HepG2 (cell line): ENCODE results near the gene PSMD5. TPM values are rescaled to one million over a fixed set of nuclear protein-coding genes. Genes with fewer than 3 reads are reported as not detected.

Source experiments
- ATAC-seq: fragments of 200-7000 bp; cut with Tn5 transposase; 3 replicates; pipeline ENCODE4 v1.9.1; 2020; ENCODE audit warnings: mild to moderate bottlenecking, moderate library complexity
- BruUV-seq: library from RNA; stranded (reverse); fragments of 400-500 nt; replicated peaks from 2 replicates; lab custom pipeline; 2021; lab: Mats Ljungman, UMichigan
- CTCF ChIA-PET: fragments of 300-600 bp; formaldehyde crosslinking; extraction: SDS; loops from one replicate; lab custom pipeline; 2021; ENCODE audit warnings: low total read pairs, inconsistent platforms, low intra/inter-chr PET ratio; lab: Yijun Ruan, JAX
- POLR2A ChIA-PET: fragments of 350-600 bp; sonication (Branson Sonifier 250); formaldehyde crosslinking; loops from one replicate; lab custom pipeline; 2020; ENCODE audit warnings: antibody characterized with exemption, inconsistent platforms; lab: Yijun Ruan, JAX
- DNase-seq: peaks from one replicate; pipeline ENCODE4 v3.0.0-alpha.2; 2015; ENCODE audit warnings: low spot score
- FAIRE-seq: peaks from 3 replicates; lab custom pipeline; 2011; peaks lifted over from hg19 to GRCh38; lab: Jason Lieb, UNC
- H2AFZ ChIP-seq: one replicate; pipeline ENCODE4 v1.6.1; 2011; ENCODE audit warnings: low read length, inconsistent platforms
- H3K27ac ChIP-seq: fragments of 300-600 bp; 3 replicates; pipeline ENCODE4 v1.8.0; 2011; ENCODE audit warnings: mixed run types, mild to moderate bottlenecking, mixed read lengths, low read length, inconsistent platforms; ENCODE audit not compliant: insufficient read depth; ENCODE audit errors: extremely low read length
- H3K27me3 ChIP-seq, 2 experiments: fragments of 200-600 bp in 1 of 2; 2 replicates in 1 of 2; 3 replicates in 1 of 2; pipeline versions ENCODE4 v1.6.0 to v1.8.0; 2011; ENCODE audit warnings: low read length in 2 of 2, mild to moderate bottlenecking in 2 of 2, moderate library complexity in 2 of 2, inconsistent platforms in 1 of 2; ENCODE audit not compliant: insufficient read depth in 2 of 2, control insufficient read depth in 1 of 2
- H3K36me3 ChIP-seq, 2 experiments: fragments of 200-600 bp in 1 of 2; replicated peaks in 1 of 2; 2 replicates in 1 of 2; 3 replicates in 1 of 2; pipeline versions ENCODE4 v1.5.1 to v1.8.0; 2011; ENCODE audit warnings: low read length in 2 of 2, inconsistent platforms in 1 of 2; ENCODE audit not compliant: insufficient read depth in 2 of 2, control insufficient read depth in 1 of 2
- H3K4me1 ChIP-seq: 2 replicates; pipeline ENCODE4 v1.5.1; 2012; ENCODE audit warnings: low read length, inconsistent platforms; ENCODE audit not compliant: insufficient read depth
- H3K4me2 ChIP-seq: 2 replicates; pipeline ENCODE4 v1.6.0; 2011; ENCODE audit warnings: low read depth, low read length, inconsistent platforms
- H3K4me3 ChIP-seq, 3 experiments: fragments of 200-600 bp in 1 of 3; sonication (generic), shearing (Covaris generic) in 1 of 3; replicated peaks in 1 of 3; 2 replicates each; pipeline ENCODE4 v1.5.1; 2011 to 2016; ENCODE audit warnings: low read length in 3 of 3, inconsistent platforms in 2 of 3, low read depth in 2 of 3, mild to moderate bottlenecking in 2 of 3, control low read depth in 1 of 3, mixed read lengths in 1 of 3; ENCODE audit not compliant: insufficient read depth in 1 of 3
- H3K79me2 ChIP-seq: one replicate; pipeline ENCODE4 v1.6.1; 2011; ENCODE audit warnings: low read length, inconsistent platforms; ENCODE audit not compliant: insufficient read depth
- H3K9ac ChIP-seq: 2 replicates; pipeline ENCODE4 v1.6.0; 2011; ENCODE audit warnings: mild to moderate bottlenecking, low read depth, low read length, inconsistent platforms; ENCODE audit not compliant: insufficient read depth
- H3K9me3 ChIP-seq: 2 replicates; pipeline ENCODE4 v1.5.1; 2012; ENCODE audit warnings: mild to moderate bottlenecking, low read length
- H4K20me1 ChIP-seq: 2 replicates; pipeline ENCODE4 v1.6.0; 2011; ENCODE audit warnings: inconsistent platforms, mild to moderate bottlenecking, low read length, moderate library complexity; ENCODE audit not compliant: insufficient read depth
- DMTF1 ChIP-seq: sonication (generic); formaldehyde crosslinking; IDR thresholded peaks from 2 replicates; pipeline ENCODE4 v1.4.0; 2020; ENCODE audit warnings: mild to moderate bottlenecking, missing genetic modification reagents
- DR1 ChIP-seq: sonication (generic); formaldehyde crosslinking; IDR thresholded peaks from 2 replicates; pipeline ENCODE4 v1.8.0; 2021; ENCODE audit warnings: mild to moderate bottlenecking, missing genetic modification reagents, inconsistent platforms
- E2F5 ChIP-seq: sonication (generic); formaldehyde crosslinking; conservative IDR thresholded peaks from 2 replicates; pipeline ENCODE4 v1.4.0; 2020; ENCODE audit warnings: missing genetic modification reagents
- EED ChIP-seq: sonication (generic); formaldehyde crosslinking; IDR thresholded peaks from 2 replicates; pipeline ENCODE4 v1.5.0; 2020; ENCODE audit warnings: mild to moderate bottlenecking, missing genetic modification reagents
- HMG20B ChIP-seq: conservative IDR thresholded peaks from 2 replicates; pipeline ENCODE4 v1.6.1; 2016; ENCODE audit warnings: missing genetic modification reagents, missing compliant biosample characterization
- KLF11 ChIP-seq: IDR thresholded peaks from 2 replicates; pipeline ENCODE4 v1.6.1; 2016; ENCODE audit warnings: missing compliant biosample characterization
- MTF2 ChIP-seq: sonication (generic); formaldehyde crosslinking; IDR thresholded peaks from 2 replicates; pipeline ENCODE4 v1.5.0; 2020; ENCODE audit warnings: missing genetic modification reagents, borderline replicate concordance
- NCOA2 ChIP-seq: sonication (generic); formaldehyde crosslinking; IDR thresholded peaks from 2 replicates; pipeline ENCODE4 v1.8.0; 2022; ENCODE audit warnings: inconsistent platforms
- NR2F6 ChIP-seq, 2 experiments: IDR thresholded peaks; 2 replicates each; pipeline ENCODE4 v1.6.1; 2016; ENCODE audit warnings: antibody characterized with exemption in 1 of 2, mild to moderate bottlenecking in 1 of 2
- POLR2AphosphoS2 ChIP-seq: IDR thresholded peaks from 2 replicates; pipeline ENCODE4 v1.6.1; 2011; ENCODE audit warnings: low read depth, low read length, improper control_type of control experiment
- SKIL ChIP-seq: sonication (generic); formaldehyde crosslinking; IDR thresholded peaks from 2 replicates; pipeline ENCODE4 v1.8.0; 2022; ENCODE audit warnings: missing genetic modification reagents, mild to moderate bottlenecking, moderate library complexity, borderline replicate concordance
- ZNF296 ChIP-seq: sonication (generic); formaldehyde crosslinking; conservative IDR thresholded peaks from 2 replicates; pipeline ENCODE4 v1.5.0; 2020; ENCODE audit warnings: mild to moderate bottlenecking, missing genetic modification reagents
- ZNF496 ChIP-seq: sonication (generic); formaldehyde crosslinking; IDR thresholded peaks from 2 replicates; pipeline ENCODE4 v1.8.1; 2023; ENCODE audit warnings: mild to moderate bottlenecking, moderate library complexity, missing genetic modification reagents; ENCODE audit not compliant: insufficient replicate concordance
- ZNF510 ChIP-seq: sonication (generic); formaldehyde crosslinking; IDR thresholded peaks from 2 replicates; pipeline ENCODE4 v1.4.0; 2020; ENCODE audit warnings: low read depth, mild to moderate bottlenecking, missing genetic modification reagents
- ZNF550 ChIP-seq: sonication (generic); formaldehyde crosslinking; IDR thresholded peaks from 2 replicates; pipeline ENCODE4 v1.4.0; 2020; ENCODE audit warnings: mild to moderate bottlenecking, missing genetic modification reagents, borderline replicate concordance
- ZNF577 ChIP-seq: sonication (generic); formaldehyde crosslinking; IDR thresholded peaks from 2 replicates; pipeline ENCODE4 v1.4.0; 2020; ENCODE audit warnings: mild to moderate bottlenecking, low read depth, missing genetic modification reagents, borderline replicate concordance
- ZNF674 ChIP-seq: sonication (generic); formaldehyde crosslinking; IDR thresholded peaks from 2 replicates; pipeline ENCODE4 v1.5.0; 2020; ENCODE audit warnings: low read depth, mild to moderate bottlenecking, missing genetic modification reagents
- ZNF704 ChIP-seq: sonication (generic); formaldehyde crosslinking; IDR thresholded peaks from 2 replicates; pipeline ENCODE4 v1.8.1; 2023; ENCODE audit warnings: mild to moderate bottlenecking, inconsistent platforms, moderate library complexity, missing genetic modification reagents, borderline replicate concordance
- ZNF746 ChIP-seq: sonication (generic); formaldehyde crosslinking; IDR thresholded peaks from 2 replicates; pipeline ENCODE4 v1.8.0; 2022; ENCODE audit warnings: mild to moderate bottlenecking, missing genetic modification reagents
- WGBS: methylation state at CpG from one replicate; pipeline ENCODE4 v1.1.6; 2017; ENCODE audit warnings: low lambda C conversion rate; 5-methylcytosine and 5-hydroxymethylcytosine counted together
- in situ Hi-C: cut with HindIII; loops from 2 replicates; pipeline ENCODE4 v1.10.0; 2017; ENCODE audit warnings: low pct_unique_long_range_greater_than_20kb; ENCODE audit not compliant: extremely low pct_ligation_motif_present
- intact Hi-C: fragments of 100-400 bp; cut with micrococcal nuclease; formaldehyde crosslinking; loops from one replicate; pipeline ENCODE4 v1.10.0; 2022; ENCODE audit not compliant: unreplicated experiment
- polyA plus RNA-seq, 8 experiments: library from polyadenylated mRNA; depleted of rRNA in 3 of 8; stranded (reverse) in 7 of 8; unstranded in 1 of 8; fragments of >200 nt; fragmentation: Illumina TruSeq in 4 of 8; extraction: Trizol in 4 of 8; gene quantifications; 2 replicates each; pipeline versions ENCODE4 v1.2.1 to v1.2.3, GENCODE V29; 2011 to 2016; ENCODE audit warnings: low read depth in 4 of 8, missing spikeins in 1 of 8, mixed read lengths in 1 of 8; ENCODE audit not compliant: insufficient read depth in 1 of 8
- total RNA-seq, 5 experiments: library from RNA; depleted of rRNA; stranded (reverse); fragments of >200 nt; fragmentation: Illumina TruSeq; extraction: Trizol; gene quantifications; 2 replicates each; pipeline ENCODE4 v1.2.3, GENCODE V29; 2016; ENCODE audit warnings: low read depth in 1 of 5

PSMD5 gene
- total and polyA plus RNA-seq, 2 of the 13 experiments (the other 11 are each of a cell fraction or from before 2014, with no cell fraction given) = 12.7 to 18.1 TPM

- ChIA-PET POLR2A (interaction anchor here (1.2 to 1.3 kb wide), 2 partner anchors 40 kb away, joined by 3 read pairs; partner anchors contain the start of gene FBXW2), CTCF (no interaction called here)
- no TSS peak for BruUV-seq
- Histone ChIP-seq H3K79me2 (peaks cover 5% of the 10 kb centered on the region), H3K4me2 (no peak overlapping the region), H3K27me3 (no peaks in the 10 kb centered on the region), H3K36me3 (peaks cover 4 to 47% of the 10 kb centered on the region in 2 experiments), H2AFZ (no peak overlapping the region), H4K20me1 (no peaks in the 10 kb centered on the region), H3K9me3 (no peaks in the 10 kb centered on the region), H3K27ac (no peak overlapping the region), H3K4me1 (no peaks in the 10 kb centered on the region), H3K4me3 (no peak overlapping the region), H3K9ac (no peak overlapping the region)
- in situ Hi-C loops (no loop called here), intact Hi-C loops (no loop called here)
- no peak for TF ChIP-seq NR2F6 (IDR thresholded peaks at IDR 0.05)
- no peak for TF ChIP-seq NR2F6 (CRISPR knock-in tag; IDR thresholded peaks at IDR 0.05)
- TF ChIP-seq EED (CRISPR knock-in tag) = no peak
- TF ChIP-seq POLR2AphosphoS2 = no peak
- TF ChIP-seq KLF11 (CRISPR knock-in tag) = no peak
- TF ChIP-seq E2F5 (CRISPR knock-in tag) = no peak
- TF ChIP-seq ZNF550 (CRISPR knock-in tag) = no peak
- no peak for TF ChIP-seq ZNF577 (CRISPR knock-in tag)
- TF ChIP-seq MTF2 (CRISPR knock-in tag) = no peak
- no peak for TF ChIP-seq NCOA2 (CRISPR knock-in tag)
- TF ChIP-seq ZNF510 = no peak
- no peak for TF ChIP-seq HMG20B (CRISPR knock-in tag)
- TF ChIP-seq ZNF296 (CRISPR knock-in tag) = no peak
- TF ChIP-seq SKIL = no peak
- no peak for TF ChIP-seq ZNF746 (CRISPR knock-in tag)
- TF ChIP-seq DR1 (CRISPR knock-in tag) = no peak
- TF ChIP-seq ZNF704 (CRISPR knock-in tag) = no peak
- TF ChIP-seq DMTF1 (CRISPR knock-in tag) = no peak
- TF ChIP-seq ZNF674 = no peak
- TF ChIP-seq ZNF496 (CRISPR knock-in tag) = no peak
- no peak for ATAC-seq
- no peak for FAIRE-seq
- DNase-seq = no peak
- WGBS = 95% methylated on average over 7 of the region's 7 CpGs
Measured at GRCh38 chr9:120833325-120833724, 9.4 kb downstream of the PSMD5 start.
